Erythroblast (primary cell): ENCODE results near the gene SESN1.

Experiments used
- GATA1 ChIP-seq: IDR thresholded peaks from 2 replicates; pipeline ENCODE4 v1.6.1; 2011; ENCODE audit warnings: low read depth, mild to moderate bottlenecking, control low read depth, low read length, moderate library complexity
- POLR2A ChIP-seq: IDR thresholded peaks from 2 replicates; pipeline ENCODE4 v1.6.1; 2011; ENCODE audit warnings: mild to moderate bottlenecking, low read length

DNA sequence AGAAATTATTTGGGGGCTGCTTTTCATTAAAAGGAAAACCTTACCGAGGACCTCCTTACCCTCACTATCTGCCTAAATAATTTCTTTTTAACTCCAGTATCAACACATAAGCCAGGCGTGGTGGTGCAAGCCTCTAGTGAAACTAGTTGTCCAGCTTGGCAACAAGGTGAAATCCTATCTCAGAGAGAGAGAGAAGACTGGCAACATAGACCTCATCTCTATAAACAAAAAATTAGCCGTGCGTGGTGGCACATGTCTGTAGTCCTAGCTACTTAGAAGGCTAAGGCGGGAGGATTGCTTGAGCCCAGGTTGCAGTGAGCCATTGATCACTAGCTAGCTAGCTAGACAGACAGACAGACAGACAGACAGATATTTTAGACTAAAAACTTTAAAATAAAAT lies 153.9 kb downstream of the SESN1 start:
- TF ChIP-seq POLR2A (no peak), GATA1 (no peak)
